ENCODE data around the gene LAMA2. TPM values are rescaled to one million over a fixed set of nuclear protein-coding genes. Genes with fewer than 3 reads are reported as not detected.

Gene LAMA2
- total and polyA plus RNA-seq, 2 of the 13 experiments (the other 11 are each of a cell fraction or from before 2014, with no cell fraction given), result 0.11 to 0.28 TPM

DNA sequence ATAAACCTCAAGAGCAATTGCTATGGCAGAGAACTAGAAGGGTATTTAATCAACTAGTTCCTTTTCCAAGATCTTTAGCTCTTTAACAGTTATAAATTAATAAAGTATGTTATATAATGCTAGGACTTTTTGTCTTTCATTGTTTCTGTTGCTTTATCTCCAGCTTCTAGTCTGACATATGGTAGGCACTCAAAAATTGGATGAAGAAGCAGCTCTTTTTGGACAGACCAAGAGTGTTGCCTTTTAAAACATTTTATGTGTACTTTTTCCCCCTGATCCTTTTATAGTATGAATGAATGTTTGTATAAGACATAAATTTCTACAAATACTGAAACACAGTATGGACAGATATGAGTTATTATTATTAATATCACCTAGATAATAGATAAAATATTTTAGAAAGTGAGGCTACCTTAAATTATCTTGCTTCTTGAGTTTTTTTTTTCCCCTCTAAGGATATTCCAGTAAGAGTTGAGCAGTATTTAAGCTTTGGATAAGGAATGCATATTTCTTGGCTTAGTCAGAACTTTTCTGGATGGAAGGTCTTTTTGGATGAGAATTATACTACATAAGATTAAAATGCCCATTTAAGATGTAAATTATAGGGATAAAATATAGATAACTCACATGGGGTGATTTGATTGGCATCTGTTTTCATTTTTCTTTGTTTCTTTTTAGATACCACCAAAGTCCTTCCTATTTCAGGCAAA is 16.6 kb downstream of the LAMA2 start:
- no peaks in the 10 kb centered on the region for H4K20me1 ChIP-seq (ENCODE audit: insufficient read depth, low read length)
- no peaks in the 10 kb centered on the region for H3K9me3 ChIP-seq (ENCODE audit: low read length)
- intact Hi-C loops (cut with micrococcal nuclease; ENCODE audit: unreplicated experiment) (no loop called here), in situ Hi-C loops (cut with HindIII; ENCODE audit: extremely low pct_ligation_motif_present, low pct_unique_long_range_greater_than_20kb) (no loop called here)
- H3K27me3 ChIP-seq (ENCODE audit: control insufficient read depth in 1 of 2, insufficient read depth in 2 of 2, low read length in 2 of 2), result no peaks in the 10 kb centered on the region; a peak in 1 of 5 replicates
- H3K9ac ChIP-seq (ENCODE audit: insufficient read depth, low read depth, low read length), result no peak overlapping the region
- no TSS peak for BruUV-seq (replicated peaks)
- no peaks in the 10 kb centered on the region for H3K79me2 ChIP-seq (ENCODE audit: insufficient read depth, low read length)
- FAIRE-seq (no peak), DNase-seq (ENCODE audit: low spot score) (no peak), ATAC-seq (no peak)
- CTCF ChIA-PET (ENCODE audit: low intra/inter-chr PET ratio, low total read pairs), result no interaction called here
- no peak overlapping the region for H2AFZ ChIP-seq (ENCODE audit: low read length)
- H3K4me3 ChIP-seq (replicated peaks in 1 of 3; ENCODE audit: insufficient read depth in 1 of 3, low read depth in 2 of 3, low read length in 3 of 3), result no peak overlapping the region
- H3K4me1 ChIP-seq (ENCODE audit: insufficient read depth, low read length), result no peaks in the 10 kb centered on the region
- no peak overlapping the region for H3K27ac ChIP-seq (ENCODE audit: extremely low read length, insufficient read depth, low read length)
- H3K4me2 ChIP-seq (ENCODE audit: low read depth, low read length), result no peak overlapping the region
- H3K36me3 ChIP-seq (replicated peaks in 1 of 2; ENCODE audit: control insufficient read depth in 1 of 2, insufficient read depth in 2 of 2, low read length in 2 of 2), result no peaks in the 10 kb centered on the region
- POLR2A ChIA-PET, result no interaction called here
- TF ChIP-seq, protein P1, sequence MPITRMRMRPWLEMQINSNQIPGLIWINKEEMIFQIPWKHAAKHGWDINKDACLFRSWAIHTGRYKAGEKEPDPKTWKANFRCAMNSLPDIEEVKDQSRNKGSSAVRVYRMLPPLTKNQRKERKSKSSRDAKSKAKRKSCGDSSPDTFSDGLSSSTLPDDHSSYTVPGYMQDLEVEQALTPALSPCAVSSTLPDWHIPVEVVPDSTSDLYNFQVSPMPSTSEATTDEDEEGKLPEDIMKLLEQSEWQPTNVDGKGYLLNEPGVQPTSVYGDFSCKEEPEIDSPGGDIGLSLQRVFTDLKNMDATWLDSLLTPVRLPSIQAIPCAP (CRISPR knock-in tag; IDR thresholded peaks at IDR 0.05; ENCODE audit: low read depth), result no peak
- TF ChIP-seq NAIF1 (CRISPR knock-in tag; IDR thresholded peaks at IDR 0.05; ENCODE audit: borderline replicate concordance), result no peak
- TF ChIP-seq ZSCAN21 (CRISPR knock-in tag; IDR thresholded peaks at IDR 0.05; ENCODE audit: borderline replicate concordance), result no peak
- no peak for TF ChIP-seq ZNF441 (CRISPR knock-in tag; IDR thresholded peaks at IDR 0.05; ENCODE audit: borderline replicate concordance)
- no peak for TF ChIP-seq ZNF772 (CRISPR knock-in tag; IDR thresholded peaks at IDR 0.05)
- no peak for TF ChIP-seq ZNF766 (CRISPR knock-in tag; IDR thresholded peaks at IDR 0.05; ENCODE audit: borderline replicate concordance)
- TF ChIP-seq, protein P2, sequence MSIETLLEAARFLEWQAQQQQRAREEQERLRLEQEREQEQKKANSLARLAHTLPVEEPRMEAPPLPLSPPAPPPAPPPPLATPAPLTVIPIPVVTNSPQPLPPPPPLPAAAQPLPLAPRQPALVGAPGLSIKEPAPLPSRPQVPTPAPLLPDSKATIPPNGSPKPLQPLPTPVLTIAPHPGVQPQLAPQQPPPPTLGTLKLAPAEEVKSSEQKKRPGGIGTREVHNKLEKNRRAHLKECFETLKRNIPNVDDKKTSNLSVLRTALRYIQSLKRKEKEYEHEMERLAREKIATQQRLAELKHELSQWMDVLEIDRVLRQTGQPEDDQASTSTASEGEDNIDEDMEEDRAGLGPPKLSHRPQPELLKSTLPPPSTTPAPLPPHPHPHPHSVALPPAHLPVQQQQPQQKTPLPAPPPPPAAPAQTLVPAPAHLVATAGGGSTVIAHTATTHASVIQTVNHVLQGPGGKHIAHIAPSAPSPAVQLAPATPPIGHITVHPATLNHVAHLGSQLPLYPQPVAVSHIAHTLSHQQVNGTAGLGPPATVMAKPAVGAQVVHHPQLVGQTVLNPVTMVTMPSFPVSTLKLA (IDR thresholded peaks at IDR 0.05), result no peak
- TF ChIP-seq, protein P3, sequence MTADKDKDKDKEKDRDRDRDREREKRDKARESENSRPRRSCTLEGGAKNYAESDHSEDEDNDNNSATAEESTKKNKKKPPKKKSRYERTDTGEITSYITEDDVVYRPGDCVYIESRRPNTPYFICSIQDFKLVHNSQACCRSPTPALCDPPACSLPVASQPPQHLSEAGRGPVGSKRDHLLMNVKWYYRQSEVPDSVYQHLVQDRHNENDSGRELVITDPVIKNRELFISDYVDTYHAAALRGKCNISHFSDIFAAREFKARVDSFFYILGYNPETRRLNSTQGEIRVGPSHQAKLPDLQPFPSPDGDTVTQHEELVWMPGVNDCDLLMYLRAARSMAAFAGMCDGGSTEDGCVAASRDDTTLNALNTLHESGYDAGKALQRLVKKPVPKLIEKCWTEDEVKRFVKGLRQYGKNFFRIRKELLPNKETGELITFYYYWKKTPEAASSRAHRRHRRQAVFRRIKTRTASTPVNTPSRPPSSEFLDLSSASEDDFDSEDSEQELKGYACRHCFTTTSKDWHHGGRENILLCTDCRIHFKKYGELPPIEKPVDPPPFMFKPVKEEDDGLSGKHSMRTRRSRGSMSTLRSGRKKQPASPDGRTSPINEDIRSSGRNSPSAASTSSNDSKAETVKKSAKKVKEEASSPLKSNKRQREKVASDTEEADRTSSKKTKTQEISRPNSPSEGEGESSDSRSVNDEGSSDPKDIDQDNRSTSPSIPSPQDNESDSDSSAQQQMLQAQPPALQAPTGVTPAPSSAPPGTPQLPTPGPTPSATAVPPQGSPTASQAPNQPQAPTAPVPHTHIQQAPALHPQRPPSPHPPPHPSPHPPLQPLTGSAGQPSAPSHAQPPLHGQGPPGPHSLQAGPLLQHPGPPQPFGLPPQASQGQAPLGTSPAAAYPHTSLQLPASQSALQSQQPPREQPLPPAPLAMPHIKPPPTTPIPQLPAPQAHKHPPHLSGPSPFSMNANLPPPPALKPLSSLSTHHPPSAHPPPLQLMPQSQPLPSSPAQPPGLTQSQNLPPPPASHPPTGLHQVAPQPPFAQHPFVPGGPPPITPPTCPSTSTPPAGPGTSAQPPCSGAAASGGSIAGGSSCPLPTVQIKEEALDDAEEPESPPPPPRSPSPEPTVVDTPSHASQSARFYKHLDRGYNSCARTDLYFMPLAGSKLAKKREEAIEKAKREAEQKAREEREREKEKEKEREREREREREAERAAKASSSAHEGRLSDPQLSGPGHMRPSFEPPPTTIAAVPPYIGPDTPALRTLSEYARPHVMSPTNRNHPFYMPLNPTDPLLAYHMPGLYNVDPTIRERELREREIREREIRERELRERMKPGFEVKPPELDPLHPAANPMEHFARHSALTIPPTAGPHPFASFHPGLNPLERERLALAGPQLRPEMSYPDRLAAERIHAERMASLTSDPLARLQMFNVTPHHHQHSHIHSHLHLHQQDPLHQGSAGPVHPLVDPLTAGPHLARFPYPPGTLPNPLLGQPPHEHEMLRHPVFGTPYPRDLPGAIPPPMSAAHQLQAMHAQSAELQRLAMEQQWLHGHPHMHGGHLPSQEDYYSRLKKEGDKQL (CRISPR knock-in tag; IDR thresholded peaks at IDR 0.05; ENCODE audit: low read depth), result no peak
- TF ChIP-seq, protein P4, sequence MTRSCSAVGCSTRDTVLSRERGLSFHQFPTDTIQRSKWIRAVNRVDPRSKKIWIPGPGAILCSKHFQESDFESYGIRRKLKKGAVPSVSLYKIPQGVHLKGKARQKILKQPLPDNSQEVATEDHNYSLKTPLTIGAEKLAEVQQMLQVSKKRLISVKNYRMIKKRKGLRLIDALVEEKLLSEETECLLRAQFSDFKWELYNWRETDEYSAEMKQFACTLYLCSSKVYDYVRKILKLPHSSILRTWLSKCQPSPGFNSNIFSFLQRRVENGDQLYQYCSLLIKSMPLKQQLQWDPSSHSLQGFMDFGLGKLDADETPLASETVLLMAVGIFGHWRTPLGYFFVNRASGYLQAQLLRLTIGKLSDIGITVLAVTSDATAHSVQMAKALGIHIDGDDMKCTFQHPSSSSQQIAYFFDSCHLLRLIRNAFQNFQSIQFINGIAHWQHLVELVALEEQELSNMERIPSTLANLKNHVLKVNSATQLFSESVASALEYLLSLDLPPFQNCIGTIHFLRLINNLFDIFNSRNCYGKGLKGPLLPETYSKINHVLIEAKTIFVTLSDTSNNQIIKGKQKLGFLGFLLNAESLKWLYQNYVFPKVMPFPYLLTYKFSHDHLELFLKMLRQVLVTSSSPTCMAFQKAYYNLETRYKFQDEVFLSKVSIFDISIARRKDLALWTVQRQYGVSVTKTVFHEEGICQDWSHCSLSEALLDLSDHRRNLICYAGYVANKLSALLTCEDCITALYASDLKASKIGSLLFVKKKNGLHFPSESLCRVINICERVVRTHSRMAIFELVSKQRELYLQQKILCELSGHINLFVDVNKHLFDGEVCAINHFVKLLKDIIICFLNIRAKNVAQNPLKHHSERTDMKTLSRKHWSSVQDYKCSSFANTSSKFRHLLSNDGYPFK (CRISPR knock-in tag; IDR thresholded peaks at IDR 0.05; ENCODE audit: borderline replicate concordance), result no peak
- no peak for TF ChIP-seq PHF20 (CRISPR knock-in tag; IDR thresholded peaks at IDR 0.05)
- no peak for TF ChIP-seq HES4 (CRISPR knock-in tag; IDR thresholded peaks at IDR 0.05; ENCODE audit: borderline replicate concordance)

Data from HepG2 (cell line).